Activated B cell treated with CpG ODN at 0.5 μM for 24 hours (primary cell): ENCODE results near the gene SPRN. TPM values are rescaled to one million over a fixed set of nuclear protein-coding genes. Genes with fewer than 3 reads are reported as not detected.
"Not testable (repeated sequence)": the region's sequence is repeated elsewhere in the genome, so short reads cannot be mapped to it uniquely, and the experiment has no call there.

ENCODE experiments used
- ATAC-seq: fragments of 200-7000 bp; cut with Tn5 transposase; one replicate; pipeline ENCODE4 v1.10.0; 2021; ENCODE audit warnings: low read depth, mild to moderate bottlenecking, moderate library complexity
- CTCF ChIA-PET: fragments of 350-600 bp; sonication (Branson Sonifier 250); formaldehyde crosslinking; loops from one replicate; lab custom pipeline; 2021; ENCODE audit warnings: antibody characterized with exemption; lab: Charles Lee
- POLR2A ChIA-PET: fragments of 350-600 bp; sonication (Branson Sonifier 250); formaldehyde crosslinking; loops from one replicate; lab custom pipeline; 2021; ENCODE audit warnings: antibody characterized with exemption; lab: Charles Lee
- DNase-seq: peaks from one replicate; pipeline ENCODE4 v3.0.0; 2022
- H3K27ac Mint-ChIP-seq: one replicate; pipeline ENCODE4 v1.8.0; 2020; ENCODE audit warnings: mixed read lengths
- H3K27me3 Mint-ChIP-seq: one replicate; pipeline ENCODE4 v1.8.0; 2021; ENCODE audit warnings: mixed read lengths
- H3K36me3 Mint-ChIP-seq: one replicate; pipeline ENCODE4 v1.8.0; 2021; ENCODE audit warnings: low read depth, mixed read lengths
- H3K4me1 Mint-ChIP-seq: one replicate; pipeline ENCODE4 v1.8.0; 2021; ENCODE audit warnings: mixed read lengths
- H3K4me3 Mint-ChIP-seq: one replicate; pipeline ENCODE4 v1.8.0; 2020; ENCODE audit warnings: mild to moderate bottlenecking, mixed read lengths
- H3K9me3 Mint-ChIP-seq: one replicate; pipeline ENCODE4 v1.8.0; 2020; ENCODE audit warnings: mixed read lengths
- intact Hi-C: fragments of 100-400 bp; cut with micrococcal nuclease; formaldehyde crosslinking; loops from one replicate; pipeline ENCODE4 v1.15.1; 2024
- total RNA-seq: library from RNA; stranded (reverse); gene quantifications from 2 replicates; pipeline ENCODE4 v1.2.3, GENCODE V29; 2022
- TF ChIP-seq, protein P1 (sequence below): fragments of 200-600 bp; IDR thresholded peaks from one replicate; pipeline ENCODE4 v1.8.0; 2022; ENCODE audit warnings: antibody characterized with exemption, mild to moderate bottlenecking

Gene SPRN
- total RNA-seq, 1 donor from 2014 or later = not detected

DNA sequence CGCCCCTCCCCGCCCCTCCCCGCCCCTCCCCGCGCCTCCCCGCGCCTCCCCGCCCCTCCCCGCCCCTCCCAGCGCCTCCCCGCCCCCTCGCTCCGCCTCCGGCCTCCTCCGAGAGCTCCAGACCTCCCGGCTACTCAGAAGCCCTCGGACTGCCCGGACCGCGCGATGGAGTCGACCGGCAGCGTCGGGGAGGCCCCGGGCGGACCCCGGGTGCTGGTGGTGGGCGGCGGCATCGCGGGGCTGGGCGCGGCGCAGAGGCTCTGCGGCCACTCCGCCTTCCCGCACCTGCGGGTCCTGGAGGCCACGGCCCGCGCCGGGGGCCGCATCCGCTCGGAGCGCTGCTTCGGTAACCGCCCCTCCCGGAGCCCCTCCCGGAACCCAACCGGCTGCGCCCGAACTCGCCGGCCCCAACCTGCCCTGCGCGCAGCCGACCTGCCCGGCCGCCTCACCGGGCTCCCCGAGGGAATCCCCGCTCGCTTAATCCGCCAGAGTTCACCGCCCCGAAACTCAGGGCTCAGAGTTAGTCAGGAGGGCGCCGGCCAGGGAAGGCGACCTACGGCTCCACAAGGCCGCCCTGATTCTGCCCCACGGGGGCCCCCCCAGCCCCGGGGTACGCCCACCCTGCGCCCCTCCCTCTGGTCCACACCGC, 45.1 kb downstream of the SPRN start, which contains the start of gene PAOX:
Gene PAOX (plus strand): TSS at position 111 of the 649 bp plus-strand sequence. CDS start 55 bp downstream, at position 166.
- intact Hi-C loops = loop anchor here (1.0 to 10.0 kb wide), 5 partner anchors 10 to 1044 kb away; partner anchors contain the start of genes LRRC27 and MTG1
- TF ChIP-seq, protein P1, sequence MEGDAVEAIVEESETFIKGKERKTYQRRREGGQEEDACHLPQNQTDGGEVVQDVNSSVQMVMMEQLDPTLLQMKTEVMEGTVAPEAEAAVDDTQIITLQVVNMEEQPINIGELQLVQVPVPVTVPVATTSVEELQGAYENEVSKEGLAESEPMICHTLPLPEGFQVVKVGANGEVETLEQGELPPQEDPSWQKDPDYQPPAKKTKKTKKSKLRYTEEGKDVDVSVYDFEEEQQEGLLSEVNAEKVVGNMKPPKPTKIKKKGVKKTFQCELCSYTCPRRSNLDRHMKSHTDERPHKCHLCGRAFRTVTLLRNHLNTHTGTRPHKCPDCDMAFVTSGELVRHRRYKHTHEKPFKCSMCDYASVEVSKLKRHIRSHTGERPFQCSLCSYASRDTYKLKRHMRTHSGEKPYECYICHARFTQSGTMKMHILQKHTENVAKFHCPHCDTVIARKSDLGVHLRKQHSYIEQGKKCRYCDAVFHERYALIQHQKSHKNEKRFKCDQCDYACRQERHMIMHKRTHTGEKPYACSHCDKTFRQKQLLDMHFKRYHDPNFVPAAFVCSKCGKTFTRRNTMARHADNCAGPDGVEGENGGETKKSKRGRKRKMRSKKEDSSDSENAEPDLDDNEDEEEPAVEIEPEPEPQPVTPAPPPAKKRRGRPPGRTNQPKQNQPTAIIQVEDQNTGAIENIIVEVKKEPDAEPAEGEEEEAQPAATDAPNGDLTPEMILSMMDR = no peak
- Mint-ChIP-seq H3K36me3 (peaks cover 17% of the 10 kb centered on the region), H3K27ac (peak within 1 kb of the TSS; percentile 61), H3K4me3 (peak within 1 kb of the TSS; percentile 87), H3K9me3 (no peaks in the 10 kb centered on the region), H3K4me1 (peaks cover 43% of the 10 kb centered on the region), H3K27me3 (no peaks in the 10 kb centered on the region)
- DNase-seq = peak; percentile 74
- CTCF ChIA-PET = interaction anchor here (0.9 to 1.9 kb wide), 2 partner anchors 11 to 50 kb away, joined by 3 to 5 read pairs; no protein-coding TSS in a partner anchor
- peak; percentile 69 for ATAC-seq
- POLR2A ChIA-PET = interaction anchor here (1.4 to 6.6 kb wide), 4 partner anchors 11 to 22 kb away, joined by 3 to 52 read pairs (median 10); partner anchors contain the start of genes FUOM and MTG1

DNA sequence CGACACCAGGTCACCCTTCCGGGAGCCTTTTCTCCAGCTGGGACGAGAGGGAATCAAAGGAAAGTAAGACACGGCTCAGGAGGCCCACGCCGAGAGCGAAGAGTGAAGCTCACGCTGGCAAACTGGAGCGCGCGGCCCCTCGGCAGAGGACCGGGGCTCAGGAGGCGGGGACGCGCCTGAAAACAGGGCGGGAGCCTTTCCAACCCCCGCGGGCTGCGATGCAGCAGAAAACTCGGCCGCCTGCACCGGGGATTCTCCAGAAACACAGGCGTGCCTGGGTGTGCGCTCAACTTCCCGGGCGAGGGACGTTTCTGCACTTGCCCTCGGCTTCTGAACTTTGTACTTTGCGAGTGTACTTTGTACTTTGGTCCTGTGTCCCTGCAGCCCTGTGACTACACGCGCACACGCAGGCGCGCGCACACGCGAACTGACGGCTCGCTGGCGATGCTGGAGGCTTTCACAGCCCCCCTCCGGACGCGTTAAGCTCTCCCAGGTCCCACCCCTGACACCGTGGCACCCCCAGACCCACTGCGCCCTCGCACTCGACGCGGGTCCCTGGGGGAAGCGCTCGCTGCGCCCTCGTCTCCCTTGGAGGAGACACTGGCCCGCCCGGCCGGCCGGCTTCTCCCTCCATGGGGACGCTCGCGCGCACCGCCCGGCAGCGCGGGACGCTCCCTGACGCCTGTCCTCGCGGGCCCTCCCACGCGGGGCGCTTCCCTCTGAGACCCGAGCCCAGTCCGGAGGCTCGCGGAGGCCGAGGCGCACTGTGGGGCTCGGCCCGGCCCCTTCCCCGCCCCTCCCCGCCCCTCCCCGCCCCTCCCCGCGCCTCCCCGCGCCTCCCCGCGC, 46.0 kb downstream of the SPRN start:
- Mint-ChIP-seq H3K4me1 (peaks cover 45% of the 10 kb centered on the region), H3K36me3 (peaks cover 15% of the 10 kb centered on the region), H3K9me3 (no peaks in the 10 kb centered on the region), H3K27ac (peak overlapping the region; percentile 61), H3K27me3 (no peaks in the 10 kb centered on the region), H3K4me3 (peak overlapping the region; percentile 87)
- ChIA-PET CTCF (interaction anchor here (1.9 kb wide), 1 partner anchor 49 kb away, joined by 5 read pairs; no protein-coding TSS in a partner anchor), POLR2A (interaction anchor here (1.4 to 6.6 kb wide), 4 partner anchors 12 to 21 kb away, joined by 3 to 52 read pairs (median 10); partner anchors contain the start of genes FUOM and MTG1)
- intact Hi-C loops = loop anchor here (1.0 to 10.0 kb wide), 5 partner anchors 11 to 1044 kb away; partner anchors contain the start of genes LRRC27 and MTG1
- TF ChIP-seq, protein P1 = no peak
- peak; percentile 70 for DNase-seq
- peak; percentile 48 for ATAC-seq

DNA sequence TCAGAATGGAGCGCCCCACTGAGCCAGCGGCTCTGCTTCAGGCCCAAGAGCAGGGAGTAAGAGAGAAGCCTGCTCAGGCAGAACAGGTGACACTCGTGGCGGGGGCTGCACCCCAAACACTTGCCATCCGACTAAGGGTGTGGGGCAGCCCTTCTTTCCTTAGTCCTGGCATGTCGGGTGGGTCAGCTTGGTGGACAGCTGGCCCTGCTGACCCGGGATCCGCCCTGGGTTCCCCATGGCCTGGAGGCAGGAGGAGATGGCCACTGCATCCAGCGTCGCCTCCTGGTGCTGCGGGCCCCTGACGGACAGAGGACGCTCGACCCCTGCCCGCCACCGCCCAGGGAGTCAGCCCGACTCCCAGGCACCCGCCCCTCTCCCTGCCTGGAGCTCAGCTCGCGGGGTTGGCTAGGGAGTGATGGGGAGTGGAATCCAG, 46.6 kb downstream of the SPRN start:
- DNase-seq (no peak), ATAC-seq (no peak)
- intact Hi-C loops = loop anchor here (5.0 to 10.0 kb wide), 2 partner anchors 51 to 1043 kb away; partner anchors contain the start of gene LRRC27
- TF ChIP-seq, protein P1 = no peak
- no peaks in the 10 kb centered on the region for H3K9me3 Mint-ChIP-seq
- no peak overlapping the region for H3K27ac Mint-ChIP-seq
- POLR2A ChIA-PET = interaction anchor here (1.4 to 6.6 kb wide), 4 partner anchors 12 to 20 kb away, joined by 3 to 52 read pairs (median 10); partner anchors contain the start of genes FUOM and MTG1
- no peaks in the 10 kb centered on the region for H3K27me3 Mint-ChIP-seq
- CTCF ChIA-PET = interaction anchor here (1.9 kb wide), 1 partner anchor 48 kb away, joined by 5 read pairs; no protein-coding TSS in a partner anchor
- peaks cover 47% of the 10 kb centered on the region for H3K4me1 Mint-ChIP-seq
- peak overlapping the region; percentile 87 for H3K4me3 Mint-ChIP-seq
- H3K36me3 Mint-ChIP-seq = peaks cover 12% of the 10 kb centered on the region

DNA sequence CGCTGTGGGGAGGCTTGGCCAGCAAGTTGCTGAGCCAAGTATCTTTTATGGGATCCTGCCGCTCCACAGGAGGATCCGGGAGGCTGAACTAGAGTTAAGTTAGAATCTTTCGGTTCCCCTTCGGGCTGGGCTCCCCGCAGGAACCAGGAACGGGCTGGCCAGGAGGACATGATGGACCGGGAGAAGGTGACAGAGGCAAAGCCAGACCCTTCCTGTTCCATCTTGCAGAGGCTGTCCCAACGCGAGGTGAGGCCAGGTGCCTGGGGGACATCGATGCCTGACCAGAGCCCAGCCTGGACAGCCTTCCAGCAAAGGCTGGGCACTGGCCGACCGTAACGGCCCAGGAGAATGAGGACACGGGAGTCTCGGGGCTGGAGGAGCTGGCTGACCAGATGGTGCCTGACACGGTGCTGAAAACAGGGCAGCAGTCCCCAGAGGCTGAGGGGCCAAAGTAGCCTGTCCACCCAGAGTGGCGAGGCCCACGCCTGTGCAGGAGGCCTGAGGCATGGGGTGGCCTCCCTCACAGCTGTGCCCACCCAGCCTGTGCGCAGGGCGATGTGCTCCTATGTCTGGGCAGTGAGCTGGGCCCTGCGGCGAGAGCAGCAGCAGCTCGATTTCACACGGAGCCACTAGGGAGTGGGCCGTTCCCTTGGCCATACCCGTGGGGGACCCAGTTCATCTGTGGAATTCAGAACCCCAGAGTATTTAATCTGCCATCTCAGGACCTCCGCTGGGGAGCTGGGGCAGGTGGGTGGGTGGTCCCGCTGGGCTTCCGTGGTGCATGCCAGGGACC, 47.2 kb downstream of the SPRN start:
- ChIA-PET CTCF (no interaction called here), POLR2A (interaction anchor here (6.6 kb wide), 1 partner anchor 13 kb away, joined by 52 read pairs; no protein-coding TSS in a partner anchor)
- TF ChIP-seq, protein P1 = no peak
- H3K4me3 Mint-ChIP-seq = peak overlapping the region; percentile 87
- H3K27me3 Mint-ChIP-seq = no peaks in the 10 kb centered on the region
- H3K27ac Mint-ChIP-seq = no peak overlapping the region
- H3K36me3 Mint-ChIP-seq = peaks cover 7% of the 10 kb centered on the region
- intact Hi-C loops = loop anchor here (5.0 to 10.0 kb wide), 2 partner anchors 50 to 1042 kb away; partner anchors contain the start of gene LRRC27
- ATAC-seq (no peak), DNase-seq (no peak)
- H3K9me3 Mint-ChIP-seq = no peaks in the 10 kb centered on the region
- peaks cover 45% of the 10 kb centered on the region for H3K4me1 Mint-ChIP-seq

DNA sequence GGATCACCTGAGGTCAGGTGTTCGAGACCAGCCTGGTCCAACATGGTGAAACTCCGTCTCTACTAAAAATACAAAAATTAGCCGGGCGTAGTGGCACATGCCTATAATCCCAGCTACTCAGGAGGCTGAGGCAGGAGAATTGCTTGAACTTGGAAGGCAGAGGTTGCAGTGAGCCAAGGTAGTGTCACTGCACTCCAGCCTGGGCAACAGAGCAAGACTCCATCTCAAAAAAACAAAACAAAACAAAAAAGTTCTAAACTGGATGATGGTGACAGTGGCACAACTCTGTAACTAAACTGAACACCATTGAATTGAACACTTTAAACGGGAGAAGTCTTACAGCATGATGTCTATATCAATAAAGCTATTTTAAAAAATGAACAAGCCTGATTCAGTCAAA, 48.2 kb downstream of the SPRN start:
- ATAC-seq, DNase-seq, H3K9me3 Mint-ChIP-seq, H3K36me3 Mint-ChIP-seq, H3K27me3 Mint-ChIP-seq, CTCF ChIA-PET, H3K27ac Mint-ChIP-seq: not testable (repeated sequence)
- intact Hi-C loops = loop anchor here (5.0 to 10.0 kb wide), 2 partner anchors 49 to 1041 kb away; partner anchors contain the start of gene LRRC27
- peak overlapping the region; percentile 64 for H3K4me3 Mint-ChIP-seq
- peaks cover 41% of the 10 kb centered on the region for H3K4me1 Mint-ChIP-seq
- POLR2A ChIA-PET = interaction anchor here (6.6 kb wide), 1 partner anchor 14 kb away, joined by 52 read pairs; no protein-coding TSS in a partner anchor
